SK-N-SH treated with all-trans-retinoic acid at 6 μM for 48 hours (cell line): ENCODE measurements around the gene DOCK1.

Experiments
- ATAC-seq: fragments of 200-7000 bp; cut with Tn5 transposase; 3 replicates; pipeline ENCODE4 v1.9.1; 2020; ENCODE audit warnings: mild to moderate bottlenecking, moderate library complexity
- BACH2 ChIP-seq: fragments of 250-450 bp; sonication (Bioruptor Pico); IDR thresholded peaks from 2 replicates; pipeline ENCODE4 v1.9.0; 2021; ENCODE audit warnings: mild to moderate bottlenecking, borderline replicate concordance
- CREB5 ChIP-seq: fragments of 250-450 bp; sonication (Bioruptor Pico); IDR thresholded peaks from 2 replicates; pipeline ENCODE4 v1.5.1; 2020; ENCODE audit warnings: low read depth, mild to moderate bottlenecking, moderate library complexity
- CSDC2 ChIP-seq: fragments of 250-450 bp; sonication (Bioruptor Pico); IDR thresholded peaks from 2 replicates; pipeline ENCODE4 v1.5.0; 2020; ENCODE audit warnings: mild to moderate bottlenecking, moderate library complexity
- CSRNP3 ChIP-seq: fragments of 250-450 bp; sonication (Bioruptor Pico); IDR thresholded peaks from 2 replicates; pipeline ENCODE4 v1.5.1; 2021; ENCODE audit warnings: mild to moderate bottlenecking, moderate library complexity
- ESRRG ChIP-seq: fragments of 250-450 bp; sonication (Bioruptor Pico); IDR thresholded peaks from 2 replicates; pipeline ENCODE4 v1.6.1; 2021; ENCODE audit warnings: mild to moderate bottlenecking
- GLIS3 ChIP-seq: fragments of 250-450 bp; sonication (Bioruptor Pico); IDR thresholded peaks from 2 replicates; pipeline ENCODE4 v1.5.0; 2020; ENCODE audit warnings: mild to moderate bottlenecking, moderate library complexity
- ISL1 ChIP-seq: fragments of 250-450 bp; sonication (Bioruptor Pico); IDR thresholded peaks from 2 replicates; pipeline ENCODE4 v2.1.2; 2022; ENCODE audit warnings: mild to moderate bottlenecking, moderate library complexity
- OSR1 ChIP-seq: fragments of 250-450 bp; sonication (Bioruptor Pico); IDR thresholded peaks from 2 replicates; pipeline ENCODE4 v1.8.0; 2022; ENCODE audit warnings: moderate library complexity, mild to moderate bottlenecking, inconsistent platforms
- PATZ1 ChIP-seq: fragments of 250-450 bp; sonication (Bioruptor Pico); IDR thresholded peaks from 2 replicates; pipeline ENCODE4 v1.8.0; 2020; ENCODE audit warnings: mild to moderate bottlenecking, moderate library complexity, borderline replicate concordance
- POU6F1 ChIP-seq: fragments of 250-450 bp; sonication (Bioruptor Pico); IDR thresholded peaks from 2 replicates; pipeline ENCODE4 v1.8.0; 2021; ENCODE audit warnings: low read depth, mild to moderate bottlenecking, moderate library complexity, borderline replicate concordance
- PPARA ChIP-seq: fragments of 250-450 bp; sonication (Bioruptor Pico); IDR thresholded peaks from 2 replicates; pipeline ENCODE4 v1.5.0; 2020; ENCODE audit warnings: mild to moderate bottlenecking, borderline replicate concordance
- RARB ChIP-seq: fragments of 250-450 bp; sonication (Bioruptor Pico); IDR thresholded peaks from 2 replicates; pipeline ENCODE4 v1.8.0; 2021; ENCODE audit warnings: mild to moderate bottlenecking, moderate library complexity
- SNAI2 ChIP-seq: fragments of 250-450 bp; sonication (Bioruptor Pico); IDR thresholded peaks from 2 replicates; pipeline ENCODE4 v1.5.0; 2020; ENCODE audit warnings: mild to moderate bottlenecking, moderate library complexity
- TCF4 ChIP-seq: fragments of 250-450 bp; sonication (Bioruptor Pico); IDR thresholded peaks from 2 replicates; pipeline ENCODE4 v1.8.0; 2021; ENCODE audit warnings: mild to moderate bottlenecking, moderate library complexity, borderline replicate concordance
- TOX ChIP-seq: fragments of 250-450 bp; sonication (Bioruptor Pico); IDR thresholded peaks from 2 replicates; pipeline ENCODE4 v1.8.0; 2021; ENCODE audit warnings: mild to moderate bottlenecking, moderate library complexity, borderline replicate concordance
- TSHZ2 ChIP-seq: fragments of 250-450 bp; sonication (Bioruptor Pico); IDR thresholded peaks from 2 replicates; pipeline ENCODE4 v1.5.0; 2020; ENCODE audit warnings: mild to moderate bottlenecking, moderate library complexity
- ZC3H10 ChIP-seq: fragments of 250-450 bp; sonication (Bioruptor Pico); IDR thresholded peaks from 2 replicates; pipeline ENCODE4 v1.5.1; 2021; ENCODE audit warnings: mild to moderate bottlenecking, moderate library complexity
- ZFP3 ChIP-seq: fragments of 250-450 bp; sonication (Bioruptor Pico); IDR thresholded peaks from 2 replicates; pipeline ENCODE4 v1.5.0; 2020; ENCODE audit warnings: mild to moderate bottlenecking, moderate library complexity
- ZFP30 ChIP-seq: fragments of 450-650 bp; formaldehyde crosslinking; IDR thresholded peaks from 2 replicates; pipeline ENCODE4 v1.5.0; 2022; ENCODE audit warnings: mild to moderate bottlenecking, moderate library complexity
- ZNF565 ChIP-seq: fragments of 450-650 bp; formaldehyde crosslinking; conservative IDR thresholded peaks from 2 replicates; pipeline ENCODE4 v1.5.0; 2020; ENCODE audit warnings: low read depth, mild to moderate bottlenecking, moderate library complexity
- ZNF70 ChIP-seq: fragments of 450-650 bp; formaldehyde crosslinking; IDR thresholded peaks from 2 replicates; pipeline ENCODE4 v1.5.0; 2020; ENCODE audit warnings: mild to moderate bottlenecking, moderate library complexity
- ZNF8 ChIP-seq: fragments of 450-650 bp; formaldehyde crosslinking; IDR thresholded peaks from 2 replicates; pipeline ENCODE4 v1.5.0; 2020; ENCODE audit warnings: mild to moderate bottlenecking, moderate library complexity

DOCK1 gene

GRCh38 chr10:127417031-127417430 is 511.8 kb downstream of the DOCK1 start:
- no peak for ATAC-seq
- no peak for TF ChIP-seq RARB (CRISPR knock-in tag)
- TF ChIP-seq ZNF565 (CRISPR knock-in tag) = no peak
- TF ChIP-seq PPARA (CRISPR knock-in tag) = no peak
- TF ChIP-seq OSR1 (CRISPR knock-in tag) = no peak
- TF ChIP-seq TOX (CRISPR knock-in tag) = no peak
- TF ChIP-seq ZFP30 (CRISPR knock-in tag) = no peak
- TF ChIP-seq ZNF70 (CRISPR knock-in tag) = no peak
- no peak for TF ChIP-seq CSRNP3 (CRISPR knock-in tag)
- no peak for TF ChIP-seq CSDC2 (CRISPR knock-in tag)
- no peak for TF ChIP-seq TCF4 (CRISPR knock-in tag)
- no peak for TF ChIP-seq ZNF8 (CRISPR knock-in tag)
- no peak for TF ChIP-seq CREB5 (CRISPR knock-in tag)
- no peak for TF ChIP-seq PATZ1
- TF ChIP-seq SNAI2 (CRISPR knock-in tag) = no peak
- TF ChIP-seq ESRRG = no peak
- no peak for TF ChIP-seq GLIS3 (CRISPR knock-in tag)
- no peak for TF ChIP-seq BACH2 (CRISPR knock-in tag)
- no peak for TF ChIP-seq ZC3H10 (CRISPR knock-in tag)

GRCh38 chr10:127417686-127418401 is 512.6 kb downstream of the DOCK1 start:
- TF ChIP-seq TCF4 (CRISPR knock-in tag) (no peak), POU6F1 (CRISPR knock-in tag) (no peak)
- TF ChIP-seq, all 23 proteins: peak for 0

GRCh38 chr10:127418536-127419168 is 513.4 kb downstream of the DOCK1 start:
- no peak for ATAC-seq

More at GRCh38 chr10:127417686-127418401, 512.6 kb downstream of the DOCK1 start:
- ATAC-seq = no peak

More at GRCh38 chr10:127418536-127419168, 513.4 kb downstream of the DOCK1 start:
- TF ChIP-seq ZFP30 (CRISPR knock-in tag) (no peak), PATZ1 (no peak), TSHZ2 (CRISPR knock-in tag) (no peak), TOX (CRISPR knock-in tag) (no peak), ZNF8 (CRISPR knock-in tag) (no peak), CSRNP3 (CRISPR knock-in tag) (no peak), ZNF565 (CRISPR knock-in tag) (no peak), BACH2 (CRISPR knock-in tag) (no peak), ZFP3 (CRISPR knock-in tag) (no peak), ESRRG (no peak), SNAI2 (CRISPR knock-in tag) (no peak), CSDC2 (CRISPR knock-in tag) (no peak), PPARA (CRISPR knock-in tag) (no peak), RARB (CRISPR knock-in tag) (no peak), TCF4 (CRISPR knock-in tag) (no peak), ISL1 (no peak), GLIS3 (CRISPR knock-in tag) (no peak), ZNF70 (CRISPR knock-in tag) (no peak)
